Activated gamma-delta T cell treated with Interleukin-2 at 50 U/mL for 16 hours (primary cell): Measurements from ENCODE around the gene CDYL.
A peak's percentile ranks its signal among the peaks of the same experiment; 100 is the strongest.
"Not testable (repeated sequence)": the region's sequence is repeated elsewhere in the genome, so short reads cannot be mapped to it uniquely, and the experiment has no call there.

Experiments
- DNase-seq: peaks from one replicate; pipeline ENCODE4 v3.0.0-alpha.2; 2020

CDYL gene

DNA sequence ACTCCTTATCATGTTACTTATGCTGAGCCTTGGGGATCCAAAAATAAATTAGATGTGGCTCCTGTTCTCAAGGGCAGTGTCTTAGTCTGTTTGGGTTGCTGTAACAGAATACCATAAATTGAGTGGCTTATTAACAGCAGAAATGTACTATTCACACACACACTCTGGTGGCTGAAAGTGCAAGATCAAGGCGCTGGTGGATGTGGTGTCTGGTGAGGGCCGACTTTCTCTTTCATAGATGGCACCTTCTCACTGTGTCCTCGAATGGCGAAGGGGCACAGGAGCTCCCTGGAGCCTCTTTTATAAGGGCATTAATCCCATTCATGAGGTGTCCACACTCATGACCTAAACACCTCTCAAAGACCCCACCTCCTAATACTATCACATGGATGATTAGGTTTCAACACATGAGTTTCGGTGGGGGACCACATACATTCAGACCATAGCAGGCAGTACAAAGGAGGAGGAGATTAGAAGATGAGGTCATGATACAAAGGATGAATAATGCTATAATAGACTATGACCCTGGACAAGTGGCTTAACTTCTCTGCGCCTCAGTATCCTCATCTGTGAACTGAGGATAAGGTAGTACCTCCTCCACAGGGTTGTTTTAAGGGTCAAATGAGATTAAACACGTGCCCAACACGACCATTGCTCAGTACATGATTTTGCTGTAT, 193.5 kb downstream of the CDYL start:
- DNase-seq, result no peak

DNA sequence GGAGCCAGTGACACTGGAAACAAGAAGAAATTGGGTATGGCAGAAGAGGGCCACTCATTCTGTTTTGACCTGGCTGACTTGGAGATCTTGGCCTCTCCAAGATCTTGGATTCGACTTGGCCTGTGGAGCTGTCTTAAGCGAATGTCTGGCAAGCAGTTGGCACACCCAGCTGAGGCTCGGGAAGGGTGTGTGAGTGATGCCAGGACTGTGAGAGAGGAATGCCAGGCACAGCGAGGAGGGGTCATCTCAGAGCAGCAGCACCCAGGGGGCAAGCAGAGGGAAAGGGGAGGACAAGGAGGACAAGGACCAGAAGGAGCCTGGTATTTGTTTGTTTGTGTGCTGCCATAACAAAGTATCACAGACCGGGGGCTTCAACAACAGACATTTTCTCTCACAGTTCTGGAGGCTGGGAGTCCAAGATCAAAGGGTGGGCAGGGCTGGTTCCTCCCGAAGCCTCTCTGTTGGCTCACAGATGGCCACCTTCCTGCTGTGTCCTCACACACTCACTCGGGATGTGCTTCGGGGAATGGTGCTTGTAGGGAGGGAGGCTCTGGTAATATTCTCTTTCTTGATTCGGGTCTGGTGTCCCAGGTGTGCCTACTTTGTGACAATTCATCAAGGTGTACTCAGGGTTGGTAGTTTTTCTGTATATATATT, 194.7 kb downstream of the CDYL start:
- DNase-seq, result no peak

- DNase-seq, result no peak
These were observed 195.6 kb downstream of the CDYL start for GRCh38 chr6:4971851-4972250.

DNA sequence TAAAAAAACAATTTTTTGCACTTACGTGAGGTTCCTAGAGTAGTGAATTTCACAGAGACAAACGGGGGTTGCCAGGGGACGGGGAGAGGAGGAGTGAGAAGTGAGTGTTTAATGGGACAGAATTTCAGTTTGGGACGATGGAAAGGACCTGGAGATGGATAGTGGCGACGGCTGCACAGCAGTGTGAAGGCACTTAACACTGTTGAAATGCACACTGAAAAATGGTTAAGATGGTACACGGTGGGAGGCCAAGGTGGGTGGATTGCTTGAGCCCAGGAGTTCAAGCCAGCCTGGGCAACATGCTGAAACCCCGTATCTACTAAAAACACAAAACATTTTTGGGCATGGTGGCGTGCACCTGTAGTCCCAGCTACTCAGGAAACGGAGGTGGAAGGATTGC, 196.2 kb downstream of the CDYL start:
- no peak for DNase-seq

DNA sequence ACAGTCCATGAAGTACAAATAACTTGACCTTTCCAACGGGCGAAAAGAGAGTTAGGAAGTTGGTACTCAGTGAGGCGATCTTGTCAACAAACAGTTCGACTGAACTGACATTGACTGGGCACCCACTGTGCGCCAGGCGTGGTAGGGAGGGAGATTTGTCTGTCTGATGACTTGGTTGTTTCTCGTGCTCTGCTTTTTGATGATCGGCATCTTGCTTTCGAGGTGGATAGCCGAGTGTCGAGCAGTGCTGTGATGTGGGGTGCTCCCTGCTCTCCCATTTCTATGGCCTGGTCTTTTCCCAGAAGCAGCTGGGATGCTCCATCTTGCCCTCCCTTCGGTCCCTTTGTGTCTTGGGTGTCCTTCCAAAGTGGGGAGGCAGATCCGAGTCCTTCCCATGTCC, 197.2 kb downstream of the CDYL start:
- no peak for DNase-seq

DNA sequence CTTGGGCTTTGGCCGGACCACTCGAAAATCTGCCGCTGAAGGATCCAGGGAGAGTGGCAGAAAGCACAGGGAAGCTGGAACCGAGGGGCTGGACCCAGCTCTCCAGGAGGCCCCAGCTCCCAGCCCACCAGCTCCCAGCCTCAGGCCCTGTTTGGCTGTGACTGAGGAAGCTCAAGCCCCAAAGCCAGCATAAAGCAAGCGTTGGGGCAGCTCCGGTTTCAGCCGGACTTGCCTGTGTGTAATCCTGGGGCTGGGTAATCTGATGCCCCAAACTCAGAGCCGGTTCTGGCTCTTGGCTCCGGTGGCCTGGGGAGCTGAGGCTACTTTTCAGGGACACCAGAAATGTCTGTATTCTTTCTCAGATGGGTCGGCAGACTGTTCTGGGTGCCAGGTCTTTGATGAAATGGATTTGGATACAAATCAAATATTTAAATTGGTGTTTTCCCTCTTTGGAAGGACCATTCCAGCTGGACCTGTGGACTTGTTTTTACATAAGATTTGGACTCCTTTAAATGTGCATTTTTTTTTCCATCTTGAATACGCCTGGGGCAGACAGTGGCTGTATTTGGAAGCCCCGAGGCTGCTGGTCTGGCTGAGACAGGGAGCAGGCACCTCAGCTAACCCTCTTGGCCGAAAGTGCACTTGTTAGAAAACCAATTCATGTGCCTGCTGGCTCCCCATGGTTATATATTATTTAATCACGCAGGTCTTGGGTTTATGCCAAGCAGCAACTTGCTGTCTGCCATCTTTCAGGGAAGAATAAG, 198.0 kb downstream of the CDYL start:
- DNase-seq, result no peak

GRCh38 chr6:4974962-4975361, 198.8 kb downstream of the CDYL start:
- DNase-seq, result no peak

DNA sequence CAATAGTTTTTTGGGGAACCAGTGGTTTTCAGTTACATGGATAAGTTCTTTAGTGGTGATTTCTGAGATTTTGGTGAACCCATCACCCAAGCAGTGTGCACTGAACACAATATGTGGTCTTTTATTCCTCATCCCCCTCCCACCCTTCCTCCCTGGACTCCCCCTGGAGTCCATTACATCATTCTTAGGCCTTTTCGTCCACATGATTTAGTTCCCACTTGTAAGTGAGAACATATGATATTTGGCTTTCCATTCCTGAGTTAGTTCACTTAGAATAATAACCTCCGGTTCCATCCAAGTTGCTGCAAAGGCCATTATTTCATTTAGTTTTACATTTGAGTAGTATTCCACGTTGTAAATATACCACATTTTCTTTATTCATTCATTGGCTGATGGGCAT, 199.3 kb downstream of the CDYL start:
- DNase-seq, result no peak

GRCh38 chr6:4977468-4977867, 201.3 kb downstream of the CDYL start:
- DNase-seq, result no peak

GRCh38 chr6:4979426-4979825, 203.2 kb downstream of the CDYL start:
- DNase-seq, result no peak

DNA sequence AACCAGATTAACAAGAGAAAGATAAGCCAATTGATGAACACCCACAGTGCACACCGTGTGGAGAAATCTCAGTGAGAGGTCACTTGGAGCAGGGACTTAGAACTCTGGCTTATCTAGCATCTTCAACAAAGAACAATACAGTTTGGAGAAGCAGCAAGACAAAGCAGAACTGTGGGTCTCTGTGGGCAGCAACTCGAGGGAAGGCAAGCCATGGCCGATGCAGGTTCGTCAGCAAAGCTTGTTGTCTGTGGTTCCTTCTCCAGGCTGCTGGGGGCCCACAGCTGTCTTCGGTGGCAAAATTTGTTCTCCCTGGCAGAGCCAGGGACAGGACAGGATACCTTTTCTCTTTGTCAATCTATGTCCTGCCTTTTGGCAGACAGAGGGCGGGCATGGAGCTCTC, 205.6 kb downstream of the CDYL start:
- no peak for DNase-seq

DNA sequence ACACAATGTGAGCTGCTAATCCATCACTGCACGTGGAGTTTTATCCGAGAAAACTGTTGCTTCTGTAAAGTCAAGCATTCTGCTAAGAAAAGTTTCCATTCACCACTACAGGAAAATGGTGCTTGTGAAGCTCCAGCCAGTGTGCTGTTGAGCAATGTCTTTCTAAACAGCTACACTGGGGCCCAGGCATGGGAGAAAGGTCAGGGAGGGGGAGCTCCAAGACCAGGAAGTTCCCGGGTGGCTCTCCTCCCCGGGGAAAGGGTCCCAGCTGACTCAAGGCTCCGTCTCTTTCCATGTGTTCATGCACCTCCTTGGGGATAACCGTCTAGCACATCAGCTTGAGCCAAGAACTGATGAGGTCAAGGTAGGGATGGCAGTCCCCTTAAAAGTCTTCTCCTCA, 207.1 kb downstream of the CDYL start:
- DNase-seq, result no peak

GRCh38 chr6:4986999-4987398, 210.8 kb downstream of the CDYL start:
- no peak for DNase-seq

DNA sequence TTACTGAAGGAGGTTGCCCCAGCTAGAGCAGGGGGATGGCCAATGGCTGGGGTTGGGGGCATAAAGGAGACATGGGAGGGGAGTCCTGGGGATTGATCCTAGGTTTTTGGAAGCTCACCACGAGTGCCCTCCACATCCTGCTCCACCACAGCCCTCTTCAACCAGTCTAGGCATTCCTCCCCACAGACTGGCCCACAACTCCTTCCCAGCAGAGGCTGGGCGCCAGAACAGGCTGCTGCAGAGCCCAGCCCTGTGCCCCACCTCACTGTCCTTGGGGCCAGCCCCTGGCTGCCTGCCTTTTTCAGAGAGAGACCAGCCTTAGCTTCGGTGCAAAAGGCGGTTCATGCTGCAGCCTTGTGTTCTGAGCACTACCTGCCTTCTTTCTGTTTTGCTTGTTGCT, 211.2 kb downstream of the CDYL start:
- no peak for DNase-seq

DNA sequence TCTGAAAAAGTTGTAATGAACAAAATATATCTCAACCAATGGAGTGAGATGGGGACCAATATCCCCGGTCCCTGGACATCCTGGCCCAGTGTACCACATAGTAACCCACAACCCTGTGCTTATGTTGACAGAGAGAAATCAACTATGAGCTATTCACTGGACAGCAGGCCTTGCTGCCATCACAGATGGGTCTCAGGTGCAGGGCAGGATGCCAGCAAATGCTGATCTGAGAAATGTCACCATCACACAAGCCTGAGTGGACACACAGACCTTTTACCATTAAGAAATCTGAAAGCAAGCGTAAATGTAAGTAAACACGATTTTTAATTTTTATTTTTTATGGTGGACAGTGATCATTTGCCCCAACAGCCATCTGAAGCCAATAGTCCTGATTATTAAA, 218.5 kb downstream of the CDYL start:
- no peak for DNase-seq

- DNase-seq, result no peak
These were observed 221.7 kb downstream of the CDYL start for GRCh38 chr6:4997862-4998261.

DNA sequence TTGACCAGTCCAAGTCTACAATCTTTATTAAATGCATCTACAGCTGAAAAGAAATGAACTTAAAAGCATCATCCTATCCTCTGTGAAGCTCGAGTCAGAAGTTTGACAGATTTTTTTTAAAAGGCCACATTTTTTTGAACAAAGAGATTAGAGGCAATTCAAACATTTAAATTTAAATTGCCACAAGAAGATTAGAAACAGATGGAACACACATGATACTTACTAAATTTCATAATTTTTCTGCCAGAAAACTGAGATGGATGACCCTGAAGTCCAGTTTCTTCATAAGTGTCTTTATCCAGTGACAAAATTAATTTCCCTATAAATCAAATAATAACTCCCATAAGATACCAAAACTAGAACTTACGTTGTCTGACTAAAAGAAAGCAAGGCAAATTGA, 223.4 kb downstream of the CDYL start:
- no peak for DNase-seq

GRCh38 chr6:5003604-5004372, 227.6 kb downstream of the CDYL start, which contains the start of gene RPP40:
TSS of gene RPP40 (minus strand) at chr6:5004037. CDS start at chr6:5004002, 35 bp downstream.
- DNase-seq, result peak; percentile 99

- no peak for DNase-seq
These were observed 228.3 kb downstream of the CDYL start for GRCh38 chr6:5004373-5005037.

DNA sequence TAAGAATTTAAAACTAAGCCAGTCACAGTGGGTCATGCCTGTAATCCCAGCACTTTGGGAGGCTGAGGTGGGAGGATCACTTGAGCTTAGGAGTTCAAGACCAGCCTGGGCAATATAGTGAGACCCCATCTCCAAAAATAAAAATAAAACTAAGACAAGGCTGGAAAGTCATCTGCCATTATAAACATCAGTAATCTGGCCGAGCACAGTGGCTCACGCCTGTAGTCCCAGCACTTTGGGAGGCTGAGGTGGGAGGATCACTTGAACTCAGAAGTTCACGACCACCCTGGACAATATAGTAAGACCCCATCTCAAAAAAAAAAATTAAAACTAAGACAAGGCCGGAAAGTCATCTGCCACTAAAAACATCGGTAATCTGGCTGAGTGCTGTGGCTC, 228.8 kb downstream of the CDYL start:
- DNase-seq, result not testable (repeated sequence)
